Left colon (tissue), 2 donors: ENCODE measurements around the gene HSF2BP. TPM values are rescaled to one million over a fixed set of nuclear protein-coding genes. Genes with fewer than 3 reads are reported as not detected.
"Not testable (repeated sequence)": the region's sequence is repeated elsewhere in the genome, so short reads cannot be mapped to it uniquely, and the experiment has no call there.

Experiments
- ATAC-seq: fragments of 200-7000 bp; cut with Tn5 transposase; one replicate; pipeline ENCODE4 v1.9.1; 2020; ENCODE audit warnings: mild to moderate bottlenecking, moderate library complexity
- DNase-seq, 2 donors: peaks; one replicate each; pipeline ENCODE4 v3.0.0-alpha.2; 2020
- intact Hi-C, 2 donors: fragments of 100-400 bp; cut with DNase I in 1 of 2; cut with micrococcal nuclease in 1 of 2; formaldehyde crosslinking; loops; one replicate each; pipeline versions ENCODE4 v1.11.2 to v1.14.0; 2022; cut with DNase I, micrococcal nuclease
- long read RNA-seq: library from polyadenylated mRNA; unstranded; transcript quantifications from one replicate; pipeline ENCODE4 v2.0.0, GENCODE V29; 2021
- total RNA-seq, 2 donors: library from RNA; stranded (reverse); fragmentation: NEBNext Ultra II Directional; extraction: Animal tissue kit (Norgen Biotek cat#: 25700); gene quantifications; one replicate each; pipeline ENCODE4 v1.2.1, GENCODE V29; 2021
- donor health status: DM: no; HTN: no; CAD: no.
- donor health status: DM: yes; HTN: yes; CAD: no.

The HSF2BP gene
- total RNA-seq = under 1 TPM; 0.42 to 0.49 TPM
- long read RNA-seq, partial matches to known transcripts = 0 of 1 reads
- long read RNA-seq, other reads (novel, unspliced or antisense) = 1 of 1 reads

DNA sequence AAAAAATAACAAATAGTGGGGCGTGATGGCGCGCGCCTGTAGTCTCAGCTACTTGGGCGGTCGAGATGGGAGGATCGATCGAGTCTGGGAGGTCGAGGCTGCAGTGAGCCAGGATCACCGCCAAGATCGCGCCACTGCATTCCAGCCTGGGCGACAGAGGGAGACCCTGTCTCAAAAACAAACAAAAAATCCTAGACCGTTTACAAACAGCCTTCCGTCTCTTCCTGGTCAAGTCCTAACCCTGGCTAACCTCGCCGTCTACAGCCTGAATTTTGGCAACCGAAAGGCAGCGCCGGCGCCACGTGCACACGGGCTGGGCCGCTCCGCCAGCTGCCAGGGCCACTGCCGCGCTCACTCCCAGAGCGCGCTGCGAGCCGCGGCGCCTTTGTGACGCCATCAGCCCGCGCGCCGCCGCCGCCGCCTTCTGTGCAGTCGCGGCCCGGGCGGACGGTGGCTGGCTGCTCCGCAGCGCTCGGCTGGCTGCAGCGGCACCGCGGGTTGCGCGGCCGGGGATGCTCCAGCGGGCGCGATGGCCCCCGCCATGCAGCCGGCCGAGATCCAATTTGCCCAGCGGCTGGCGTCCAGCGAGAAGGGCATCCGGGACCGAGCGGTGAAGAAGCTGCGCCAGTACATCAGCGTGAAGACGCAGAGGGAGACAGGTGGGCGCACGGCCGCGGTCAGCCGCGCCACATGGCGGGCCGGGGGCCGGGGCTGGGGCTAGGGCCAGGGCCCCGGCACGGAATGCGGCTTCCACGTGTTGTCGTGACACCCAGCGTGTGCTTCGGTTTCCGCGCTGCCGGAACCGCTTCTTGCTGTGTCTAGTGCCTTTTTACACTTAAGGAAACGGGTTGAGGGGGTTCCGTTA lies at the start of gene HSF2BP, which contains the start of gene RRP1B:
HSF2BP (minus strand) TSS at position 353 of the 865 bp plus-strand sequence. CDS start 1,392 bp downstream, outside the sequence.
RRP1B (plus strand) TSS at position 425 of the 865 bp plus-strand sequence; CDS start at position 530, 105 bp downstream.
- DNase-seq (peak; percentile 65 to 85), ATAC-seq (peak; percentile 97)
- intact Hi-C loops = no loop called here

DNA sequence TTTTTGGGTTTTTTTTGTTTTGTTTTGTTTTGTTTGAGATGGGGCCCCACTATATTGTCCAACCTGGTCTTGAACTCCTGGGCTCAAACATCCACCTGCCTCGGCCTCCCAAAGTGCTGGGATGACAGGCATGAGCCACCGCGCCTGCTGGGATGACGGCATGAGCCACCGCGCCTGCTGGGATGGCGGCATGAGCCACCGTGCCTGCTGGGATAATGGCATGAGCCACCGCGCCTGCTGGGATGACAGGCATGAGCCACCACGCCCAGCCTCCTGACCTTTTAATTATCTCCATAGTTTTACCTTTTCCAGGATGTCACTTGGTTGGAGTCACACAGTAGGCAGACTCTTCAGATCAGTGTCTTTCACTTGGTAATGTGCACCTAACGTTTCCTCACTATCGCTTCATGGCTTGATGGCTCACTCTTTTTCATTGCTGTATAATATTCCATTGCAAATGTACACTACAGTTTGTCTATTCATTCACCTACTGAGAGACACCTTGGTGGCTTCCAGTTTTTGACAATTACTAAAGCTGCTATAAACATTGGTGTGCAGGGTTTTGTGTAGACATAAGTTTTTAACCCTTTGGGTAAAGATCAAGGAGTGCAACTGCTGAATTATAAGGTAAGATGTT lies 49.6 kb upstream of the HSF2BP start:
- intact Hi-C loops = no loop called here
- DNase-seq (peak in 1 of 2 donors; percentile 9), ATAC-seq (no peak)

DNA sequence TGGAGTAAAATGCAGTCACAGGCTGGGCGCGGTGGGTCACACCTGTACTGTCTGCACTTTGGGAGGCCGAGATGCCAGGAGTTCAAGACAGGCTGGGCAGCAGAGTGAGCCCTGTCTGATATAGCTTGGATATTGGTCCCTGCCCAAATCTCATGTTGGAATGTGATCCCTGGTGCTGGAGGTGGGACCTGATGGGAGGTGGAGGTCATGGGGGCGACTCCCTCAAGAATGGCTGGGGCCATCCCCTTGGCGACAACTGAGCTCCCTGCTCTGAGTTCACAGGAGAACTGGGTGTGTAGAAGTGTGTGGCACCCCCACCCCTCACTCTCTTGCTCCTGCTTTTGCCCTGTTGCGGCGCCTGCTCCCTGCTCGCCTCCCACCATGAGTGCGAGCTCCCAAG lies 48.2 kb upstream of the HSF2BP start:
- DNase-seq = no peak
- intact Hi-C loops = no loop called here
- no peak for ATAC-seq

DNA sequence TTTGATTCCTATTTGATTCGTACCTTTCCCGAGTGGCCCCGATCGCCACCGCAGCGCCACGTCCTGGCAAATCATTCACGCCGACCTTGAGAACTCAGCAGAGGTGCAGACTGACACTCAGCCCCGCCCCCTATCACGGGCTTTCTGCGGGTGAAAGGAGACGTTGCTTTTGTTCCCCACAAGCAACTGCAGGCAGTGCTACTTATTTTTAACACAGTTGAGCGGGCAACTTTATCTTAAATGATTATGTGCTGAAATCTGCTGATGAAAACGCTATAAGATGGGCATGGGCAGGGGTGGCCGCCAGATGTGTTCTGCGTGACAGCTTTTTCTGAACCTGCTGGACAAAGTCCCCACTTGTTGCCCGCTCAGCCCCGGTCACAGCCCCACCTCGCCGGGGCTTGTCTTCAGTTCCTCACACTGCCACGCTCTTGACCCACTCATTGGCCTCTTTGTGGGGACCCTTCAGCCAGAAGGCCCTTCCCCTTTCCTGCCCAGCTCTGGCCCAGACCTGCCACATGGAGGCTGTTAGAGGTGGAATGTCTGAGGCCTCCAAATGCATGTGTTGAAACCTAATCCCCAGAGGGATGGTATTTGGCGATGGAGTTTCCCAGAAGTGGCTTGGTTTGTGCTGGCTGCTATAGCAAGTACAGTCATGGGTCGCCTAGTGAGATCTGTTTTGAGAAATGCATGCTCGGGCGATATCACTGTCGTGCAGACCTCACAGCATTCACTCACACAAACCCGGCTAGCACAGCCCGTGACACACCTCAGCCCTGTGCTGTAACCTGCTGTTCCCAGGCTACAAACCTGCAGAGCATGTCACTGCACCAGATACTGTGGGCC lies 44.0 kb upstream of the HSF2BP start:
- ATAC-seq (peak; percentile 86), DNase-seq (peak; percentile 68 to 80)
- intact Hi-C loops = no loop called here

DNA sequence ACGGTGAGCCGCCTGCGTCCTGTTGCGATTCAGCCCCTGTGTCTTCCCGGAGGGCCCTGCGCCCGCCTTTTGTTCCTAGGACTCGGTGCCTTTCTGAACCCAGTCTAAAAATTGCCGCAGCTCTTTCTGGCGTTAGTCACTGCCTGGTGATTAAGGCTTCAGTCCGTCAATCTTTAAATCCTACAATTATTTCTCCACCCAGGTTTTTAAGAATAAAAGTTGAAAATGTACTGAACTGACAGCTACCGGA lies 43.4 kb upstream of the HSF2BP start:
- intact Hi-C loops = no loop called here
- DNase-seq = peak in 1 of 2 donors; percentile 11
- ATAC-seq = peak; percentile 39

DNA sequence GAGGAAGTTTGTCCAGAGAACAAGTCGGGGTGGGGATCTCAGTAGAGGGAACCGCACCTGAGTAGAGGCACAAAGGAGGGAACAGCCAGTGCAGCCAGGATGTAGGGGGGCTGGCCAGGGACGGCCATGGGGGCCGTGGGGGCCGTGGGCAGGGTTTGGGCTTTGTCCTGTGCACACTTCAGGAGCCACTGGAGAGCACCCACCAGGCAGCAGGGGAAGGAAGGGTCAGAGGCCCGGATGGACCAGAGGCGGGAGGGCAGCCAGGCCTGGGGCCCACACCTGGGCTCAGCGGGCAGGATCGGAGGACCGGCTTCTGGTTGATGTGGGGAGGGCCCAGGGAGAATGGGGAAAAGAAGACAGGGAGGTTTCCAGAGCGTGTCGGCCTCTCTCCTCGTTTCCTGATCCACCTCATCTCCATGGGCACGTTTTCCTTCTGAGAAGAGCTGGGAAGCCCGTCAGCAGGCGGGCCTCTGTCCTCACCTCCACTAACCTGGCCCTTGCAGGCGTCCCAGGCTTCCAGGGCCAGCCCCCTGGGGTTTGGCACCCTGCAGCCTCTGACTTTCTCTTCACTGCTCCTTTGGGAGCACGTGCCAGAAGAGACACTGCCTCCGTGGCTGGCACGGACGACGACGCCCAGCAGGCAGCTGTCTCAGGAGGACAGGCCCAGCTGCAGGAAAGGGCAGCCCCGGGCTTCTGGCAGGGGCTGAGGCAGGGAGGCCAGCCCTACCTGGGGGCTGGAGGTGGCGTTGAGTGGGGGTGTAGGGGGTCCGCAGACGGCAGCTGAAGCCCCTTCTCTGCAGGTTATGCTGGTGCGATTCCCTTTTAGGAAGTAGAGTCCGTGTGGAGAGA lies 42.9 kb upstream of the HSF2BP start:
- ATAC-seq = peak; percentile 46
- intact Hi-C loops = no loop called here
- DNase-seq = peak in 1 of 2 donors; percentile 12

DNA sequence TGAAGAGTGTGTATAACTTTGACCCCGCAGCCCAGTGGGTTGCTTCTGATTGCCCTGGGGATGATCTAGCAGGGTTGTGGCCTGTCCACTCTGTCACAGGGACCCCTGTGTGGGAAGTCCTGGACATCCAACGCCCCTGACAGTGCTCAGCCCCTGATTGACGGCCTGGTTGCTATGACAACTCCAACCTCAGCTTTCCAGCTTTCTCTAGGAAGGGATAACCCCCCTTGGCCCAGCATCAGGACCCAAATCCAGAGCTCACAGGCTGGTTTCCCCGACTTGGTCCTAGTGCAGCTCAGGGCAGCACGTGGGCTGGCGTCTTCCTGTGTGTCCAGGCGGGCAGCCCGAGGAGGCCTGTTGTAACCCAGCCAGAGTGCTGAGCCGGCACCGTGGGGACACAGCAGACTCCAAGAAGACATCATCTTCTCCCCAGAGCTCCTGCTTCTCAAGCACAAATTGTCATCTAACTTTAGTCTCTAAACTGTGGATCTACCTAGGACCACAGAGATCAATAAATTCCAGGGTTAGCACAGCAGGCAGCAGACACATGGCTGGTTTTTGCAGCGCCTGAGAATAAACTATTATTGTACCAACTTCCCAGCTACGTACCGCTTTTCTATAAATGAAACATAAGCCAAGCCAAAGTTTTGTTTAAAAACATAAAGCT lies 40.8 kb upstream of the HSF2BP start:
- intact Hi-C loops = no loop called here
- ATAC-seq = no peak
- DNase-seq = no peak

DNA sequence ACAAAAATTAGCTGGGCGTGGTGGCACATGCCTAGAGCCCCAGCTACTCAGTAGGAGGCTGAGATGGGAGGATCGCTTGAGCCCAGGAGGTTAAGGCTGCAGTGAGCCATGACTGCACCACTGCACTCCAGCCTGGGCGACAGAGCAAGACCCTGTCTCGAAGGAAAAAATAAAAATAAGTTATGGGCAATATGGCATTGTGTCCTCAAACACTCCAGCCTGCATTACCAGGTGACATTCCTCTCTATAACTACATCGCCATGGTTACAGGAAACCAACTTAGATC lies 40.1 kb upstream of the HSF2BP start:
- DNase-seq, intact Hi-C loops, ATAC-seq: not testable (repeated sequence)

DNA sequence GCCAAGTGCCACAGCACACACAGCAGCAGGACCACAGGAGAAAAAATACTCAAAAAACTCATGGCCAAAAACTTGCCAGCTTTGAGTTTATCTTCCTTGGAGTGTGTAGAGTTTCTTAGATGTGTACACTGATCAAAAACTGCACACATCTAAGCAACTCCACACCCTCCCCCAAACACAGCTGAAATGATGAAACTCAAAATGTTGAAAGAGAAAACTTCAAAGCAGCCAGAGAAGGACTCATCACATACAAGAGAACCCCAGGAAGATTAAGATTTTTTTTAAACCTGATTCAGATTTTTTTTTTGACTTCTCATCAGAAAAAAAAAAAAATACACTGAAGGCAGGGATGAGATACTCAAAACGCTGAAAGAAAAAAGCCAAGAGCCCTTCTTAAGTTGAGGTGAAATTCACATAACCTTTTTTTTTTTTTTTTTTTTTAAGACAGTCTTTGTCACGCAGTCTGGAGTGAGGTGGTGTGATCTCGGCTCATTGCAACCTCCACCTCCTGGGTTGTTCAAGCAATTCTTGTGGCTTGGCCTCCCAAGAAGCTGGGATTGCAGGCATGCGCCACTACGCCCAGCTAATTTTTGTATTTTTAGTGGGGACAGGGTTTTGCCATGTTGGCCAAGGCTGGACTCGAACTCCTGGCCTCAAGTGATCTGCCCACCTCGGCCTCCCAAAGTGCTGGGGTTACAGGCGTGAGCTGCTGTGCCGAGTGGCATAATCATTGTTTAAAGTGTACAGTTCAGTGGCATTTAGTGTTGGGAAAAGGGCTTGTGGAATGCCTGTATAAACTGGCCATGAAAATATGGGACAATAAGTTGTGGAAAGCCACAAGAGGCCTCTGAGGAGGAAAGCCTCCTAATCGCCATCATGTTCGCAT lies 38.7 kb upstream of the HSF2BP start:
- intact Hi-C loops = no loop called here
- no peak for ATAC-seq
- DNase-seq = no peak

DNA sequence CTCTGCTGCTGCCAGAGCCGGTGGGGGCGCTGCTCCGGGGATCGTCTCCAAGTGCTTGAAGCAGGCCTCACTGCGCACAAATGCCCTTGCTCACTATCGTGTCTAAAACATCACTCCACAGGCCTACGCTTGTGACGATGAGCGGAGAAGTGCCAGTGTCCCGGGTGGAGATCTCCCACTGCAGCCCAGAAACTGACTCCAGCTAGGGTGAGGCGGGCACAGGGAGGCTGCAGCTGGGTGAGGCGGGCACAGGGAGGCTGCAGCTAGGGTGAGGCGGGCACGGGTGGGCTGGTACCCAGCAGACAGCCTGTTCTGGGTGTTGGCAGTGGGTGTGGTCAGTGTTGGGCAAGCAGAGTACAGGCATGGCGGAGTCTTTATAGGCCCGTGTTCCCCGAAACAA lies 36.9 kb upstream of the HSF2BP start:
- DNase-seq (no peak), ATAC-seq (peak; percentile 69)
- intact Hi-C loops = no loop called here

DNA sequence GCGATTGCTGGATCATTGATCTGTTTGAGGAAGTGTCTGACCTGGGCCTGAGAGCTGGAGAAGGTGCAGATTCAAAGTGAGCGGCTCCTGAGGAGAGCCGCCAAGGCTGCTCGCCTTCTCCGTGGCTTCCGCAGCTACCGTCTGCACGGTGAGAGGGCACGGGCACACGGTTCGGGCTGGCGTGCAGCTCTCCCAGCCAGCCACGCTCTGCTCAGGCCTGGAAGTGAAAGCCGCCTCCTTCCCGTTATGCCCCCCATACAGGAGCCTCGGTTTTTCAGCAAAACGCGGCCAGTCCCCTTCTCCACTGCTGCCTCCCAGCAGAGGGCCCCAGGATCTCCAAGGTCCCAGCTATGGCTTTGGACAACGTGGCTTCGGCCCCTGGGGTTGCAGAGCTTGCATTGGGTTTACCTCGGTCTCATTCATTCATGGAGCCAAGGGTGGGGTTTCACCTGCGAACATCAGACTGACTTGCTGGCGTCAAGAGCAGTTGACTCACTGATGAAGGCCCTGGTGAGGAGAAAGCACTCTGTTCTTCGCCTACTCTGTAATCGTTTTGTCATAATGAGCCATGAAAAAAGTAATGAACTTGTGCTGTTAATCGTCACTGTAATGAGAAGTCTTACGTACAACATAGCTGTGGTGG lies 35.3 kb upstream of the HSF2BP start:
- intact Hi-C loops = no loop called here
- no peak for ATAC-seq
- DNase-seq = no peak

DNA sequence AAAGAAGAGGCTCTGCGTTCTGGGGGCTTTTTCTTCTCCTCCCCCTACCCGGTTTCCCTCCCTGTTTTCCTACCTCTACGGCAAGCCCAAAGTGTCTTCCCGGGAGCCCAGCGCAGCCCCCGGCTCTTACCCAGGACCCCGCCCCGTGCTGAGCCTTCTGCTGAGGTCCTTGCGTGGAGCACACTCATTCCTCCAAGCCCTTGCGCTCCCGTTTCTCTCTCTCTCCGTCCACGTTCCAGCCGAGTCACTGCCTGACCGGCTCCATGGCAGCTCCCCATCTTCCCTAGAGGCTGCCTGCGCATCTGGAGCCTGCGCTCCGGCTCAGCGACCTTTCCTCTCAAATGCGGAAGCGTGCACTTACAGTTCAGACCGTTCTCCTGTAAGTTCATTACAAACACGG lies 34.7 kb upstream of the HSF2BP start:
- DNase-seq (no peak), ATAC-seq (no peak)
- intact Hi-C loops = no loop called here

DNA sequence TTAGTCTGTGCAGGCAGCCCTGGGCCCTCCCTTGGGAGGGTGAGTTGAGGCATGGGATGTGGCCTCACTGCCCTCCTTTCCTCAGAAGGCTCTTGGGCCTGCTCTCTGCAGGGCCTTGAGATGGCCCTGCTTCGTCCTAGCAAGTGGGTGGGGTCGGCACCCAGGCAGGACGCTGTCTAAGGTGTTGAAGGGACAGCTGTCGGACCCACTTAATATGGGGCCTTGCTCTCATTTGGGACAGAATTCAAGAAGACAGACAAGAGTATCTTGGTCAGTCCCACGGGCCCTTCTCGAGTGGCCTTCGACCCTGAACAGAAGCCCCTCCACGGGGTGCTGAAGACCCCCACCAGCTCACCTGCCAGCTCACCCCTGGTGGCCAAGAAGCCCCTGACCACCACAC lies 33.7 kb upstream of the HSF2BP start:
- DNase-seq (no peak), ATAC-seq (no peak)
- intact Hi-C loops = no loop called here

DNA sequence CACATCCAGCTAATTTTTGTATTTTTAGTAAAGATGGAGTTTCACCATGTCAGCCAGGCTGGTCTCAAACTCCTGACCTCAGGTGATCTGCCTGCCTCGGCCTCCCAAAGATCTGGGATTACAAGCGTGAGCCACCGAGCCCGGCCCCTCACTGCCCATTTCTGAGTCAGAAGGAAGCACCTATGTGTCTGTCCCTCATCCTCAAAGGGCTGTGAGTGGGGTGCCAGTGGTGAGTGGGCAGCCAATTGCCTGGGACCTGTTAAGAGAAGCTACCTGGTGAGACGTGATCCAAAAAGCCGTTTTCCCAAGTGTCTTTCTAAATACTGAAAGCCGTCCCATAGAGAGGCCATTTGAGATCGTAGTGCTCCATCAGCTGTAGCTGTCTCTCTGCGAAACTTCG lies 32.5 kb upstream of the HSF2BP start:
- no peak for ATAC-seq
- intact Hi-C loops = no loop called here
- DNase-seq = no peak

DNA sequence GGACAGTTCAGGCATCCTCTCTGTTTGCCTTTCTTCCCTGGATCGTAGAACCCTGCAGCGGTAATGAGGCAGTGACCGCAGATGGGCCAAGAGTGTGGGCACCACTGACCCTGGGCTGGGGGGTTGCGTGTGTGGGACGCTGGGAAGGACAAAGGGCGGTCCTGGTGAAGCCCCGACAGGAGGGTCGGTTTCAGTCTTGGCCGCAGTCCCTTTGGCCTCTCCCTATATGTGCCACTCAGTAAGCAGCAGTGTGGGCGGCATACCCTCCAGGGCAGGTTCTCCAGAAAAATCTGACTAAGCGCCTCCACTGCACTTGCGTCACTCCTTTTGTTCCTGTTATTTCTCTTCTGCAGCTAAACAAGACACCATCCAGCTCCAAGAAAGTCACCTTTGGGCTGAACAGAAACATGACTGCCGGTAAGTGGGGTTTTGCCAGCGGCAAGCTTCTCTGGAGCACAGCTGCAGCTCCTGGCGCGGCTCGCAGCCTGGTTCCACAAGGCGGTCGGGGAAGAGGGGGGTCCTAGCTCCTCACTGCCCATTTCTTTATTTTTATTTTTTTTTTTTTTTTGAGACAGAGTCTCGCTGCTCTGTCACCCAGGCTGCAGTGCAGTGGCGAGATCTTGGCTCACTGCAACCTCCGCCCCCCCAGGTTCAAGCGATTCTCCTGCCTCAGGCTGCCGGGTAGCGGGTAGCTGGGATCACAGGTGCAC lies 32.0 kb upstream of the HSF2BP start:
- no peak for DNase-seq
- no peak for ATAC-seq
- intact Hi-C loops = no loop called here

DNA sequence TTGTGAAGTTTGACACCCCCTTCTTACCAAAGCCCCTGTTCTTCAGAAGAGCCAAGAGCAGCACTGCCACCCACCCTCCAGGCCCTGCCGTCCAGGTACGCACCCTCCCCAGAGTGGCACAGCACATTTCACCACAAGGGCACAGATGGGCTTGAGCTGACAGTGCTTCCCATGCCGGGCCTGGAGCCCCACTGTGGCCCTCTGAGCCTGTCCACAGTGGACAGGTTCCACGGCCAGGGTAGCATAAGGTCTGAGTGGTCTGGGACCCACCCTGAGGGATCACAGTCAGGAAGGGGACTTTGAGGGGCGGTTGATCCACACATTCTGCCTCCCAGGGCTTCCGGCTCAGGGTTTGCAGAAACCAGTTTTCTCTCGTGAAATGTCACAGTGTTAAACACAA lies 31.1 kb upstream of the HSF2BP start:
- intact Hi-C loops = no loop called here
- ATAC-seq = no peak
- DNase-seq = no peak
